Hematopoietic multipotent progenitor cell treated with erythropoietin and hydrocortisone succinate and interleukin-3 and kit ligand, for 8 days (in vitro differentiated cells): ENCODE results near the gene PIGS.
A peak's percentile ranks its signal among the peaks of the same experiment; 100 is the strongest.

Experiments used
- DNase-seq: peaks from one replicate; pipeline ENCODE4 v3.0.0-alpha.2; 2015

The PIGS gene

DNA sequence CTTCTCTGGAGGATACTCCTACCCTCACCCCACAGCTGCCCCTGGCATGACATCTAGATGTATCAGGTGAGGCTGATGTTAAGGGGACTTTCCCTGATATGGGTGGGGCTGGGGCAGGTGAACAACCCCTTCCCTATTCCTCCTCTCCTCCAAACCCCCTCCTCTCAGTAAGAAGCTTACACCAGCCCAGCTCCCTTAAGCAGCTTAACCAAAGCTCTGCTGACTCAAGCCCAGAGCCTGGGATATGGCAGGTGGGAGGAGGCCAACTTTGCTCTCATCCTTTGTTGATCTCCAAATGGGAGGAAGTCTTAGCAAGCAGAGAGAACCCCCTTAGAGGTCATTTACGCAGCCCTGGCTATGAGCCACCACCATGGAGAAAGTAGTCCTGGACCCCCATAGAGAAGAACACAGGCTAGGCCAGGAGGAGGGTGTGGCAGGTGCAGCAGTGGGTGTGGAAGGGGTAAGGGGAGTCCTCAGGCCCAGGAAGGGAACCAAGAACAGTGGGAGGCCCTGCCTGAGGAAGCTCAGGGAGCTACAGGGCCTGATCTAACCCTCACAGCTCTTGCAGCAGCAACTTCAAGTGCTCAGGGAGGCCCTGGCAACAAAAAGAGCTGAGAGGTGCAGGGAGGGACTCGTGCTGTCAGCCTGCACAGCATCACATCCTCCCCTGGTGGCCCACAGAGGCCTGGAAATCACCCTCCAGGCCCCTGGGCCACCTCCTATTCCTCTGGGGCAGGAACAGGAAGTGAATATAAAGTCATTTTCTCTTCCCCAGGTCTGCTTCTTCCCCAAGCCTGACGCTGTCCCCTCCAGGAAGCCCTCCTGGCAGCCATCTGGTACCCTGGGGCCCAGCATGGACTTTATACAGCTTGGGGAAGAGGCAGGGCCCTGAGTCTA lies 21.8 kb downstream of the PIGS start:
- DNase-seq = no peak

DNA sequence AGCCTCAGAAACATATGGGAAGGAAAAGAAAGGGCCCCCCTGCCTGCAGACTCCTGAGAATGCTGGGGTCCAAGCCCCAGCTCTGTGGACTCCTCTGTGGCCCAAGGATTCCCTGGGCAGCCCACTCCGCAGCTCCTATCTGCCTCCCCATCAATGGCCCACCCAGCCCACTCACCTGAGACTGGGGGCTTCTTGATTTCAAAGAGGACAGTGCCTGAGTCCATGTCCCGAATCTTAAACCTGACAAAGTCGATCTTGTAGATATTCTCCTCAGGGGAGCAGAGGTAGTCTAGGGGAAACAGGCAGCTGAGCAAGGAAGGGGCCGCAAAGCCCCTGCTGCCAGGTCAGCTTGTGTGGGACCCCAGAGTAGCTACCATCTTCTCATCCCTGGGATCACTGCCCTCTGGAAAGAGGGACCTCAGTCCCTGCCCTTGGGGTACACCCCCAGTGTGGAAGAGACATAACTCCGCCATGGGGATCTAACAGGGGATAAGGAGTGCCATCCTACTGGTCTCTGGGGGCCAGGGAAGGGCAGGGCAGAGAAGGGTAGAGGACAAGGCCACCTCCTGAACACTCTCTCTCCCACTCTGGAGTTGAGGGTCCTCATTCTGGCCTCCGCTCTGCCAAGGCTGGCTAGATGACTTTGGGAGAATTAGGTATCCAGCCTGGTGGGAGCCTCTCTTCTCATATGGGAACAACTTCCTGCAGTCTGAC lies 22.8 kb downstream of the PIGS start:
- no peak for DNase-seq

GRCh38 chr17:28547623-28548416 lies 23.5 kb downstream of the PIGS start:
- DNase-seq = peak; percentile 88

GRCh38 chr17:28547096-28547622 lies 24.2 kb downstream of the PIGS start:
- DNase-seq = no peak

- no peak for DNase-seq
These were observed 25.4 kb downstream of the PIGS start for GRCh38 chr17:28545787-28546415.

GRCh38 chr17:28545141-28545503 lies 26.2 kb downstream of the PIGS start:
- DNase-seq = no peak

- no peak for DNase-seq
These were observed 26.8 kb downstream of the PIGS start for GRCh38 chr17:28544402-28545140.

- DNase-seq = no peak
These were observed 29.9 kb downstream of the PIGS start for GRCh38 chr17:28541439-28541838.

DNA sequence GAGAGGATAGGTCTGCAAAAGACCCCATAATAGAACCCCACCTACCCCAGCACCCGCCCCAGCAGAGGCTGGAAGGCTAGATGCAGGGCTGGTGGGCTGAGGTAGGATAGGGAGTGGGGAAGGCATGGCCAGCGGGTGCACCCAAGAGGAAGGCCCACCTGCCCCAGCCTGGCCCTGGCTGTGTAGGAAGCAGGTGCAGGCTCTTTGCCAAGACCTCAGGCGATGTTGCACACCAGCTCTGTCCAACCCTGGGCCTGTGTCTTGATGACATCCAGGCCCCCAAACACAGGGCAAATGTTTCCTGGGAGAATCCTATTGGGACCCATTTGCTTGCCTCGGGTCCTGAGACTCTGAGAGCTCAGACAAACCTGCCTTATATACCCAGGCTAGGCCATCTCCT lies 31.1 kb downstream of the PIGS start:
- DNase-seq = no peak

- no peak for DNase-seq
These were observed 32.9 kb downstream of the PIGS start for GRCh38 chr17:28538296-28538895.

- no peak for DNase-seq
These were observed 34.1 kb downstream of the PIGS start for GRCh38 chr17:28537219-28537610.

- no peak for DNase-seq
These were observed 34.6 kb downstream of the PIGS start for GRCh38 chr17:28536532-28537218.

DNA sequence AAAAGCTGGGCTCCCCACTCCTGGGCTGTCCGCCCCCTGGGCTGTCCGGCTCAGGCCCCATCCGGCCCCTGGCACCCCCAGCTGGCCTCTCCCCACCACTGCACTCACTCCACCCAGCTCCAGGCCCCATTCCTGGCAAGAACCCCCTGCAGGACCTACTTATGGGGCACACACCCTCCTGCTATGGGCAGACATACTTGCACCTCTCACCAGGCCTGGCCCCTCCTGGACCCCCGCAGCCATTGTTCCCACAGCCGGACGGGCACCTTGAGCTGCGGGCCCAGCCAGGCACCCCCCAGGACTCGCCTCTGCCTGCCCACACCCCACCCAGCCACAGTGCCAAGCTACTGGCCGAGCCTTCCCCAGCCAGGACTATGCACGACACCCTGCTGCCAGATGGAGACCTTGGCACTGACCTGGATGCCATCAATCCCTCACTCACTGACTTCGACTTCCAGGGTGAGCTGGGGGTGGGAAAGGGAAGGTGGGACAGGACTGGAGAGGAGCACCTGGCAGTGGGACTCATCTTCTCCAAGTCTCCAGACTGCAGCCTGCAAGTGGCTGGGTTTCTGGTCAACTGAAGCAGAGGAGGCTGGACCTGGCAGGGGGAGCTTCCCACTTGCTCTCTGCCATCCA lies 36.5 kb downstream of the PIGS start:
- DNase-seq = no peak

- no peak for DNase-seq
These were observed 38.1 kb downstream of the PIGS start for GRCh38 chr17:28533091-28533807.

DNA sequence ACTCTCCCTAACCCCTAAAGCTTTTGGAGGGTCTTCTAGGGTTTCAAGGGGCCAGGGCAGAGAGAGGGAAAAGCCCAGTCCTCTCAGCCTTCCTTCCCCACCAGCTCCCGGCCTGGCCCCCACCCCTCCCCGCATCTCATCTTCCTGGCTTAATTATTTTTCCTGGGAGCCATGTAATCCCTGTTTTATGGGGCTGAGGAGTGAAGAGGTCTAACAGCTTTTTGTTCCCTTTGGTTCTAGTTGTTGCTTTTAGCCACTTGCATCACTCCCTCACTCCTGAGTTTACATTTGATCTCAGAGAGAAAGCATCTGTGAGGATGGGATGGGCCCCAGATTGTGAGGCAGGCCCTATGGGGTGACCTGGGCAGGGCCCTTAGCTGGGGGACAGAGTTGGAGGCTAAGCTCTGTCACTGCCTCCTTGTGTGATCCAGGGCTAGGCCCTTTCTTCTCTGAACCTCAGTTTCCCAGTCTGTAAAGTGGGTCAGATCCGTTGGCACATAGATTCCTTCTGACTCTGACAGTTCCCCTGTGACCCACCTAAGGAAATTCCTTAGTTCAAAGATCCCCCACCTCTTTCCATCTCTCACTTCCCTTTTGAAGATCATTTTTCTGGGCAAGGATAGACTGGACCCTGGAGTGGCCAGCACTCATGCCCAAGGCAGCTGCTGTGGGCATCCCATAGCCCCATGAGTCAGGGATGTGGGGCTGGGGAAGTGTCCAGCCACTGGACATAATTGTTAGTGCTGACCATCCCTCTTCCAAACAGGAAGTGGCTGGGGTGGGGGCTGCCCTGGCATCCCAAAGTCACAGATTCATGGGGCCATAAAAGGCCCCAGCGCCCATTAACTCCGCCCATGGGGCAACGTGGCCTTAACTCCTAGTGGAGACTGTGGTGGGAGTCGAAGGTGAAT lies 39.0 kb downstream of the PIGS start:
- no peak for DNase-seq

DNA sequence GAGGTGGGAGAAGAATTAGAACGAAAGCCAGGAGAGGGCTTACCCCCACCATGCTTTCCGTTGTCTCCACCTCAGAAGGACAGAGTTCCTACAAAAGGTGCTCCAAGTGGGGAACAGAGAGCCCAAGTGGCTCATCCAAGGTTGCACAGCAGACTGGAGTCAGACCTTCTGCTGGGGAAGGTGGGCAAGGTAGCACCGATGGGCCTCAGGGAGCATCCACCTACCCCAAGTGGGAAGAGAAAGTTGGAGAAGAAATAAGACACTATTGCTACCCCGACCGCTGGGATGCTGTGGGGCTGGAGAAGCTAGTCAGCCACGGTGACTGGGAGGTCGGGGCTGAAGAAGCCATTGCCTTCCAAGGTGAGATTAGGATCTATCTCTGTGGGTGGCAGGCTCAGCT lies 40.4 kb downstream of the PIGS start:
- DNase-seq = no peak

GRCh38 chr17:28530250-28530649 lies 41.1 kb downstream of the PIGS start:
- DNase-seq = no peak

- DNase-seq = no peak
These were observed 42.3 kb downstream of the PIGS start for GRCh38 chr17:28529013-28529400.
